Activated naive CD8-positive, alpha-beta T cell (primary cell): ENCODE measurements around the gene EPS8L3.
"Not testable (repeated sequence)": the region's sequence is repeated elsewhere in the genome, so short reads cannot be mapped to it uniquely, and the experiment has no call there.

Experiments
- H3K27ac Mint-ChIP-seq: one replicate; pipeline ENCODE4 v1.8.0; 2021; ENCODE audit warnings: mixed read lengths
- H3K27me3 Mint-ChIP-seq: one replicate; pipeline ENCODE4 v1.8.0; 2021; ENCODE audit warnings: mixed read lengths
- H3K36me3 Mint-ChIP-seq: one replicate; pipeline ENCODE4 v1.8.0; 2021; ENCODE audit warnings: mixed read lengths
- H3K4me1 Mint-ChIP-seq: one replicate; pipeline ENCODE4 v1.8.0; 2021; ENCODE audit warnings: low read depth, mixed read lengths
- H3K4me3 Mint-ChIP-seq: one replicate; pipeline ENCODE4 v1.8.0; 2021; ENCODE audit warnings: mild to moderate bottlenecking, mixed read lengths
- H3K9me3 Mint-ChIP-seq: one replicate; pipeline ENCODE4 v1.8.0; 2021; ENCODE audit warnings: low read depth, mixed read lengths

EPS8L3 gene

GRCh38 chr1:109751531-109752260 is 12.0 kb downstream of the EPS8L3 start:
- Mint-ChIP-seq H3K27ac (no peak overlapping the region), H3K4me1 (no peaks in the 10 kb centered on the region), H3K27me3 (peaks cover 12% of the 10 kb centered on the region), H3K4me3 (no peak overlapping the region), H3K9me3 (no peaks in the 10 kb centered on the region), H3K36me3 (peaks cover 2% of the 10 kb centered on the region)

- H3K27ac Mint-ChIP-seq = no peak overlapping the region
Measured at GRCh38 chr1:109750920-109751319, 12.8 kb downstream of the EPS8L3 start.

DNA sequence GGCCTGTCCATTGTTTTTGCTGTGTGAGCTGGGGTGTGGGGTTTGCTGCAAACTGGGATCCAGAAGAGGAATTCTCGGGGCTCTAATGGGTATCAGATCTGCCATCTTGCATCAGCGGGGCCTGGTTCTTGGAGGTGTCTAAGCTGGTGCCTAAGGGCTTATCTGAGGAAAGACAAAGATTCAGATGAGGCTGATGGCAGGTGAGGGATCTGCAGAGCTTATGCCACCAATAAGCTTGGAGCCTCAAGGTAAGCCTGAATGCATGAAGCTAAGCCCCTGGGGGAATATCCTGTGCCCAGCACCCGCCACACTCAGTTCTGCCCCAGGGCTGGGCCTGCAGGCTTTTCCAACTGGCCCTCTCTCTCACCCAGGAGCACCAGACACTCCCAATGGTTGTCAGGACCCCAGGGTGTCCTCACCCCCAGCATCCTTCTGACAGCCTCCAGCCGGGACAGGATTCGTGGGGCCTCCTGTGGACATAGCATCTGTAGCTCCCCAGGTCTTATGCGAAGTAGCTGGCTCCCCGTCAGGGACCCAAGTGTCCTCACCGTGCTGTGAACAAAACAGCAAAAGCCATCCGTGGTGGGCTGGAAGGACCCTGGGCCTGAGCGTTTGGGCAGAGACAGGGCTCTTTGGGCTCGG is 13.4 kb downstream of the EPS8L3 start:
- Mint-ChIP-seq H3K9me3 (no peaks in the 10 kb centered on the region), H3K27me3 (peaks cover 12% of the 10 kb centered on the region), H3K4me1 (no peaks in the 10 kb centered on the region), H3K36me3 (peaks cover 2% of the 10 kb centered on the region), H3K27ac (no peak overlapping the region), H3K4me3 (no peak overlapping the region)

More at GRCh38 chr1:109750920-109751319, 12.8 kb downstream of the EPS8L3 start:
- H3K27me3 Mint-ChIP-seq = peaks cover 12% of the 10 kb centered on the region
- no peak overlapping the region for H3K4me3 Mint-ChIP-seq
- no peaks in the 10 kb centered on the region for H3K4me1 Mint-ChIP-seq
- H3K36me3 Mint-ChIP-seq = peaks cover 2% of the 10 kb centered on the region
- H3K9me3 Mint-ChIP-seq = no peaks in the 10 kb centered on the region

DNA sequence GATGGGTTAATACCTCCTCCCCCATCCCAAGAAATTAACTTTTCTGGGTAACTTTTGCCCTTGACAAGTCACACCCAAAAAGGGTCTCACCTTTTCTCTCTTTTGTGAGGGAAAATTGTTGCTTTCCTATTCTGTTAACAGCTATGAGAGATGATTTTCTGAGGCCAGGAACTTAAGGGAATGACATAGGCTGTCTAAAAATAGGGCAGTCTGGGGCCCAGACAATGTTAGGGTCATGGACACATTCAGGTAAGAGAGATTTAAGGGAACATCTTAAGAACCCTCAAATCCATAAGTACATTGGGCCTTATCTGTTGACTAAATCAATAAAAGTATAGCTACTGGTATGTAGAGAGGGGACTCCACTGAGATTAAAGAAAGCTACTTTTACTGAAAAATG is 14.5 kb downstream of the EPS8L3 start:
- H3K27me3 Mint-ChIP-seq = peaks cover 12% of the 10 kb centered on the region
- no peak overlapping the region for H3K27ac Mint-ChIP-seq
- peaks cover 2% of the 10 kb centered on the region for H3K36me3 Mint-ChIP-seq
- no peaks in the 10 kb centered on the region for H3K9me3 Mint-ChIP-seq
- H3K4me3 Mint-ChIP-seq = no peak overlapping the region
- no peaks in the 10 kb centered on the region for H3K4me1 Mint-ChIP-seq

DNA sequence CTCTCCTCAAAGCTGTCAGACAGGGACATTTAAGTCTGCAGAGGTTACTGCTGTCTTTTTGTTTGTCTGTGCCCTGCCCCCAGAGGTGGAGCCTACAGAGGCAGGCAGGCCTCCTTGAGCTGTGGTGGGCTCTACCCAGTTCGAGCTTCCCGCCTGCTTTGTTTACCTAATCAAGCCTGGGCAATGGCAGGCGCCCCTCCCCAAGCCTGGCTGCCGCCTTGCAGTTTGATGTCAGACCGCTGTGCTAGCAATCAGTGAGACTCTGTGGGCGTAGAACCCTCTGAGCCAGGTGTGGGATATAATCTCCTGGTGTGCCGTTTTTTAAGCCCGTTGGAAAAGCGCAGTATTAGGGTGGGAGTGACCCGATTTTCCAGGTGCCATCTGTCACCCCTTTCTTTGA is 15.4 kb downstream of the EPS8L3 start:
- H3K36me3 Mint-ChIP-seq, H3K4me3 Mint-ChIP-seq, H3K9me3 Mint-ChIP-seq, H3K4me1 Mint-ChIP-seq, H3K27ac Mint-ChIP-seq: not testable (repeated sequence)
- H3K27me3 Mint-ChIP-seq = peaks cover 10% of the 10 kb centered on the region

DNA sequence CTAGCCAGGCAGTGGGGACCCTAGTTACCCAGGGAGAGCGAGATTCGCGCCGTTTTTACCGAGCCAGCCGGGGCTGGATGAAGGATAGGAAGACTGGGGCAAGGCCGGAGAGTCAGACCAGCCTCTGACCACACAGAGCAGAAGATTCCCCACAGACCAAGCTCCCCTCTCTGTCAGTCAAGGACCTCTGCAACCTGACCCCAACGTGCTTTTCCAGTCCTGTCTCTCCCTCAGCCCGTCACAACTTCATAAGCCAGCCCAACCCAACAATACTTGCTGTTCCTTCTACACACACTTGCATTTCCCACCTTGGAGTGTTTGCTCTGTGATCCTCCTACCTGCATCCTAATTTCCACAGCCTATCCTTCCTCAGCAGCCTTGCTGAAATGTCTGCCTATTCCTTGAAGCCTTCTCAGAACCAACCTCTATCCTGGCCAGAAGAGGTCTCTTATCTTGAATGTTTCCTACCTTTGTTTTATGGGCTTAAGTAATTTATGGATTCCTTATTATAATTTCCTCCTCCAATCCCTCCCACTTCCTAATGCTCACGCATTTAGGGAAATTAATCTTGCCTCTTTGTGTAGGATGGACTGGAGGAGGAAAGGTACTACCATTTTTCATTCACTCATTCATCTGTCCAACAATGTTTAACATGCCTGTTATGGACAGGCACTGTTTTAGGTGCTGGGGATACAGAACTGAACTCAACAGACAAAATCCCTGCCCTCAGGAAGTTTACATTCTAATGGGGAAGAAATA is 22.9 kb downstream of the EPS8L3 start, which contains the start of gene GSTM3:
Gene GSTM3, minus strand, starts transcription at position 424 of the 759 bp plus-strand sequence. CDS start 751 bp downstream, outside the sequence.
- Mint-ChIP-seq H3K27ac (peak within 1 kb of the TSS; percentile 58), H3K9me3 (no peaks in the 10 kb centered on the region), H3K27me3 (peaks cover 4% of the 10 kb centered on the region), H3K36me3 (peaks cover 3% of the 10 kb centered on the region), H3K4me1 (peaks cover 14% of the 10 kb centered on the region), H3K4me3 (peak within 1 kb of the TSS; percentile 88)

GRCh38 chr1:109739738-109740614 is 23.7 kb downstream of the EPS8L3 start:
- peaks cover 14% of the 10 kb centered on the region for H3K4me1 Mint-ChIP-seq
- peaks cover 3% of the 10 kb centered on the region for H3K36me3 Mint-ChIP-seq
- H3K4me3 Mint-ChIP-seq = peak overlapping the region; percentile 88
- H3K9me3 Mint-ChIP-seq = no peaks in the 10 kb centered on the region
- H3K27ac Mint-ChIP-seq = peak overlapping the region; percentile 58
- H3K27me3 Mint-ChIP-seq = peaks cover 4% of the 10 kb centered on the region

- Mint-ChIP-seq H3K9me3 (no peaks in the 10 kb centered on the region), H3K27me3 (no peaks in the 10 kb centered on the region), H3K36me3 (peaks cover 3% of the 10 kb centered on the region), H3K4me3 (no peak overlapping the region), H3K27ac (no peak overlapping the region), H3K4me1 (no peaks in the 10 kb centered on the region)
Measured at GRCh38 chr1:109733236-109733870, 30.4 kb downstream of the EPS8L3 start.

GRCh38 chr1:109732390-109732881 is 31.3 kb downstream of the EPS8L3 start:
- Mint-ChIP-seq H3K4me3 (no peak overlapping the region), H3K4me1 (no peaks in the 10 kb centered on the region), H3K27me3 (no peaks in the 10 kb centered on the region), H3K9me3 (no peaks in the 10 kb centered on the region), H3K27ac (no peak overlapping the region), H3K36me3 (peaks cover 3% of the 10 kb centered on the region)

DNA sequence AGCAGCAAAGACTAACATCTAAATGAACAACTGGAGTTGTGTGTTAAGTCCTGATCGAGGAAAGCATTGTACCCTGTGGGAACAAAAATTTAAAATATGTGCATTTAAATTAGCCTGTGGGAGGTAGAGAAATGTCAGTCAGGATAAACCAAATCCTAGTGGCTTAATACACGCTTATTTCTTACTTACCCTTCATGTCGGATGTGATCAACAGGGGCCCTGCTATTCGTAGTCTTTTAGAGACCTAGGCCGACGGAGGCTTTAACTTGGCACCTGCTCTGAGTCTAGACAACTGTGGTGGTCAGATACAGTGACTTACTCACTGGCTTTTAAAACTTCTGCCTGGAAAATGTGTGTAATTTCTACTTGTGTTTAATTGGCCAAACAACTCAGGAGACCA is 33.1 kb downstream of the EPS8L3 start:
- Mint-ChIP-seq H3K27me3 (no peaks in the 10 kb centered on the region), H3K36me3 (no peaks in the 10 kb centered on the region), H3K9me3 (no peaks in the 10 kb centered on the region), H3K4me1 (no peaks in the 10 kb centered on the region), H3K4me3 (no peak overlapping the region), H3K27ac (no peak overlapping the region)

DNA sequence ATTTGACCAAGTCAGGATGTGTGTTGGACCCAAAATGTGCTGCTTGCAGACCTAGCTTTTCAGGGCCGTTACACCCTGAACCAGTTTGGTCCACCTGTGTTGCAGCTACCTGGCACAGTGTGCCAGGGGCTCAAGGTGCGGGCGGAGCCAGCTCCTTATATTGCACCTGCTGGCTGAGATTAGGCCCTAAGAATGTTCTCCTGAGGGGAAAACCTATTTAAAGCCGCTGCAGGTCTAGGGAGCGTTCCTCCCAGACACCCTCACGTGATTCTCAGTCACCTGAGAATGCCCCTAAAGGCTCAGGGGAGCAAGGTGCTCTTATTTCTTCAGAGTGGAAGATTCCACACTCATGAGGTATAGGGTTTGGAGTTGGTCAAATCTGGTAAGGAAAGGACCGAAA is 34.9 kb downstream of the EPS8L3 start:
- no peaks in the 10 kb centered on the region for H3K36me3 Mint-ChIP-seq
- no peaks in the 10 kb centered on the region for H3K4me1 Mint-ChIP-seq
- no peak overlapping the region for H3K4me3 Mint-ChIP-seq
- no peaks in the 10 kb centered on the region for H3K9me3 Mint-ChIP-seq
- H3K27me3 Mint-ChIP-seq = peaks cover 1% of the 10 kb centered on the region
- no peak overlapping the region for H3K27ac Mint-ChIP-seq

DNA sequence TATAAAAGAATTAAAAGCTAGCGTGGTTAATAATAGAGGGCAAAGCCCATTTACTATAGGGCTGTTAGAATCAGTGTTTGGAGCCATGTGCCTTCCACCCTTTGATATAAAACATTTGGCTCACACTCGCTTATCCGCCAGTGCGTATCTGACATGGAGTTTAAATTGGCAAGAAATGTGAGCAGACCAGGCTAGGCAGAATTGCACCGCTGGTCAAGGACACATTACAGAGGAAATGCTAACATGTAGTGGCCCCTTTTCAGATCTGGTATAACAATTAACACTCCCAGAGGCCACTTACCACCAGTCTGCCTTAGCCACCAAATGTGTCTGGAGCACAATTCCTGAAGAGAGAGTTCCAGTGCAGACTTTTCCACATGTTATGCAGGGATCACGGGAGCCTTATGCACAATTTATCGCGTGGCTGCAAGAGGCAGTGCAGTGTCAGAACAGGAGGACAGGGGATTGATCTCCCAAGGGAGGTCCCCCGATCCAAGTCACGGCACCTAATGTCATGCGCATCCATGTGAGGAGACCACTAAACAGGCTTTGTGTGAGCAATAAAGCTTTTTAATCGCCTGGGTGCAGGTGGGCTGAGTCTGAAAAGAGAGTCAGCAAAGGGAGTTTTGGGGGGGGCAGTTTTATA is 36.9 kb downstream of the EPS8L3 start:
- Mint-ChIP-seq H3K4me3 (no peak overlapping the region), H3K4me1 (no peaks in the 10 kb centered on the region), H3K27me3 (peaks cover 1% of the 10 kb centered on the region), H3K36me3 (no peaks in the 10 kb centered on the region), H3K27ac (no peak overlapping the region), H3K9me3 (no peaks in the 10 kb centered on the region)

DNA sequence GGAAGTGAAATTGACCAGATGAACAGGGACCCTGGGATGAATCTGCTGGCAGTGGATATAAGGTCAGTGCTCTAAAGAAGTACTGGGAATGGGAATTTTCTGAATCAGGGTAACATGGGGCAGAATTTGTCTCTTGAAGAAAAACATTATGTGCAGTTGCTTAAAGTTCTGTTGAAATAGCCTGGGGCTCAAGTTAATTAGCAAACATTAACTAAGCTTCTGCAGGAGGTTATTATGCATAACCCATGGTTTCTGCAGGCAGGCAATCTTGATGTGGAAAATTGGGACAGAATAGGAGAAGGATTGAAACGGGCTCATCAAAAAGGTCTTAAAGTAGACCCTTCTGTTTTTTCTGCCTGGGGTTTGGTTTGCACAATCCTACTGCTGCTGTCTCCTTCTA is 37.7 kb downstream of the EPS8L3 start:
- H3K27me3 Mint-ChIP-seq = peaks cover 1% of the 10 kb centered on the region
- H3K9me3 Mint-ChIP-seq = no peaks in the 10 kb centered on the region
- no peak overlapping the region for H3K4me3 Mint-ChIP-seq
- H3K4me1 Mint-ChIP-seq = no peaks in the 10 kb centered on the region
- no peak overlapping the region for H3K27ac Mint-ChIP-seq
- H3K36me3 Mint-ChIP-seq = no peaks in the 10 kb centered on the region
